NCI-H1930 (cell line): ENCODE results near the gene TMEM184A.

ENCODE experiments used
- DNase-seq, 2 experiments: peaks; one replicate each; lab custom pipeline; 2025; lab: John Stamatoyannopoulos, UW

Gene TMEM184A

GRCh38 chr7:1539181-1539881, 16.7 kb downstream of the TMEM184A start:
- DNase-seq: no peak

- DNase-seq: no peak
Measured at GRCh38 chr7:1538544-1539180, 17.3 kb downstream of the TMEM184A start.

GRCh38 chr7:1537535-1538412, 18.2 kb downstream of the TMEM184A start:
- no peak for DNase-seq

GRCh38 chr7:1536743-1537534, 19.1 kb downstream of the TMEM184A start:
- DNase-seq: no peak

GRCh38 chr7:1536455-1536742, 19.6 kb downstream of the TMEM184A start:
- DNase-seq: no peak

- no peak for DNase-seq
Measured at GRCh38 chr7:1535701-1536454, 20.1 kb downstream of the TMEM184A start.

DNA sequence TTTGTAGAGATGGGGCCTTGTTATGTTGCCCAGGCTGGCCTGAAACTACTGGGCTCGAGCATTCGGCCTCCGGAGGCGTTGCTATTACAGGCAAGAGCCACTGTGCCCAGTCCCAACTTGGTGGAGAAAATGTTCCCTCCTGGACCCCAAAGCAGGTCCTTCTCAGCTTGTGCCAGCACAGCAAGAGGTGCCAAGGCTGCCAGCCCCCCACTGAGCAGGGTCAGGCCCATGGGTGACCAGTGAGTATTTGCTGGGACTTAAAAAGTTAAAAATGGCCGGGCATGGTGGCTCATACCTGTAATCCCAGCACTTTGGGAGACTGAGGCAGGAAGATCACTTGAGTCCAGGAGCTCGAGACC, 20.9 kb downstream of the TMEM184A start:
- DNase-seq: no peak

- DNase-seq: no peak
Measured at GRCh38 chr7:1534330-1535099, 21.5 kb downstream of the TMEM184A start.

DNA sequence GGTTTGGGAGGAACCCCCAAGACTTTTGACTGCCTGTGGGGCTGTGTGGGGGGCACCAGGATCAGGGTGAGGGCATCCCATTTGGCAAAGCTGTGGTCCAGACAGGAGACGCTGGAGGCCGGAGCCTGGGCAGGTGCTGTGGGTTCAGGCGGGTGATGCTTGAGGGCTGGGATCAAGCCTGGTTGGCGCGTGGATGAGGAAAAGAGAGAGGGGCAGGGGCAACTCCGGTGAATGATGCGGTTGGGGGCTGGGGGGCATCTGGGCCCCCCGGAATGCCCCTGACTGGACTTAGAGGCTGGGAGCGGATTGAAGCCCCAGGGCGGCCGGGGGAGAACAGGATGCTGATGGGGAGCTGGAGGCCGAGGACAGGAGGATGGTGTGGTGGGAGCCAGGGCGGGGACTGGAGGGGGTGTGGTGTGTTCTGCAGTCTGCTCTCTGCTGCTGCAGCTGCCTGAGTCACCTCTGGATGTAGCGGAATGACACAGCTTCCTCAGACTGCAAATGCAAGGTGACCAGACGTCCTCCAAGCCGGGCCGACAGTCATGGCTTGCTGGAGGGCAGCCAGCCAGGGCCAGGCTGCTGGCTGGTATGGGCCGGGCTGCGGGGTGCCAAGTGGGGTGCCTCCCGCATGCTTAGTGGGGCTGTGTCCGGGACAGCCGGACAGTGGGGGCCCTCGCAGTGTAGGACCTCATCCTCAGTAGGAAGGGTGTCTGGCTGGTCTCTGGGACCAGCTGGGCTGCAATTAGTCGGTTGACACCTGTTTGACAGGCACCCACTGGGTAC, 22.3 kb downstream of the TMEM184A start:
- DNase-seq: no peak

- no peak for DNase-seq
Measured at GRCh38 chr7:1533255-1533546, 22.8 kb downstream of the TMEM184A start.

- no peak for DNase-seq
Measured at GRCh38 chr7:1532456-1533254, 23.4 kb downstream of the TMEM184A start.

DNA sequence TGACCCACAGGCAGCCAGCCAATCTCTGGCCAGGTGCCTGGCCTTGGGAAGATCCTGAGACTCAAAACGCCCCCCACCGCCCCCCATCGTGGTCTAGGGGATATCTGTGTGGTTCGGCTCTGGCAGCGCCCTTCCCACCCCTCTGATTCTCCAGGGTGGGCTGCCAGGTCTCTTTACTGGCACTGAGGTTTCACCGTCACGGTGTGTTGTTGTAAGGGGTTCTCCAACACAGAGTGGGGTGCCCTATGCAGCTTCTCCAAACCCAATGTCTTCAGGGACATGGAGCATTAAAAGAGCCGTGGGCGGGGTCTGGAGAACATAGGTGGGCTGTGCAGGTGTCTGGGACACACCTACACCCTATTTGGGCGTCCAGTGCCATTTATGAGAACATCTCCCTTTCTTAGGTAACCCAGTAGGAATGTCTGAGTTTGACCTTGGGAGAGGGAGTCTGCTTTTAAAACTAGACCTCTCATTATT, 24.0 kb downstream of the TMEM184A start:
- DNase-seq: no peak

- DNase-seq: no peak
Measured at GRCh38 chr7:1531263-1531978, 24.6 kb downstream of the TMEM184A start.

- no peak for DNase-seq
Measured at GRCh38 chr7:1530946-1531262, 25.1 kb downstream of the TMEM184A start.

DNA sequence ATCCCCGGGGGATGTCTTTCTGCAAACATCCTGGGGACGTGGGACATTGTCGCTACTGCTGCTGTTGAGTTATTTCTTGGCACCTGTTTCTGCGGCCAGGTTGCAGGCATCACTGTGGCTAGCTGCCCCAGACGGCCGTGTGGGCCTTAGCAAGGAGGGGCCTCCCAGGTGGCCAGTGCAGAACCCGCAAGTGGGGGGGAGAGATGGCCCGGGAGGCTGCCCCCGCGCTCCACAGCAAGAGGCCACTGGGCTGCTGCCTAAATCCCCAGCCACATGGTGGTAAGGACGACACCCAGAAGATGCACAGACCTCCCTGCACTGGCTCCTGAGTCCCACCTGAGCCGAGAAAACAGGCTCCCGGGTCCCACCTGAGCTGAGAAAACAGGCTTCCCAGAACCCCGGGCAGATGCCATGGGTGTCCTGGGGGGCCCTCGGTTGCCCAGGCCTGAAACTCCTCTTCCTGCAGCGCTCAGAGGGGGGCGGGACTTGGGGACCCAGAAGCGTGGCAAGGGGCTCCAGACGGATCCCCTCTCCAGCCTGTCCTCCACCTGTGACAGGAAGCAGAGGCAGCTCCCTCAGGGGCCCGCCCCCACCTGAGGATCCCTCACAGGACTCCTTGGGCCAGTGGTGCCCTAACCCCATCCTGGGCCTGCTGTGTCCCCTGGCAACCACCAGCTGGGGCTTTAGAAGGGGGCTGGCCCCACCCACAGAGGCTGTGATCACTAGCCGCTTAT, 26.5 kb downstream of the TMEM184A start:
- DNase-seq: no peak

GRCh38 chr7:1526271-1526754, 29.7 kb downstream of the TMEM184A start:
- no peak for DNase-seq

GRCh38 chr7:1525409-1525808, 30.6 kb downstream of the TMEM184A start:
- DNase-seq: no peak

- DNase-seq: no peak
Measured at GRCh38 chr7:1523844-1524243, 32.2 kb downstream of the TMEM184A start.
